IMR-90 (cell line): ENCODE measurements around the gene RNF6. TPM values are rescaled to one million over a fixed set of nuclear protein-coding genes. Genes with fewer than 3 reads are reported as not detected.

Experiments used
- ATAC-seq: fragments of 200-7000 bp; cut with Tn5 transposase; 2 replicates; pipeline ENCODE4 v1.9.1; 2020; ENCODE audit warnings: low read depth, mild to moderate bottlenecking, moderate library complexity
- BruUV-seq: library from RNA; stranded (reverse); fragments of 400-500 nt; replicated peaks from 2 replicates; lab custom pipeline; 2021; lab: Mats Ljungman, UMichigan
- CTCF ChIA-PET: fragments of 300-600 bp; formaldehyde crosslinking; extraction: SDS; loops from one replicate; lab custom pipeline; 2021; ENCODE audit warnings: antibody characterized with exemption; lab: Yijun Ruan, JAX
- POLR2A ChIA-PET: fragments of 300-600 bp; sonication (Branson Sonifier 250); formaldehyde crosslinking; loops from one replicate; lab custom pipeline; 2022; ENCODE audit warnings: antibody characterized with exemption; ENCODE audit not compliant: unreplicated experiment; lab: Charles Lee
- DNase-seq: peaks from one replicate; pipeline ENCODE4 v3.0.0; 2013
- H2AFZ ChIP-seq: replicated peaks from 2 replicates; pipeline ENCODE3; 2013; ENCODE audit warnings: low read length, mild to moderate bottlenecking; ENCODE audit not compliant: poor library complexity
- H2AK5ac ChIP-seq: 2 replicates; pipeline ENCODE4 v1.6.1; 2013; ENCODE audit warnings: low read depth, low read length, inconsistent platforms
- H2AK9ac ChIP-seq: replicated peaks from 2 replicates; pipeline ENCODE3; 2013; ENCODE audit warnings: mild to moderate bottlenecking, low read depth, low read length, moderate library complexity; ENCODE audit not compliant: poor library complexity
- H2BK120ac ChIP-seq: 2 replicates; pipeline ENCODE4 v1.6.1; 2013; ENCODE audit warnings: low read depth, low read length, inconsistent platforms
- H2BK15ac ChIP-seq: 3 replicates; pipeline ENCODE4 v1.6.1; 2013; ENCODE audit warnings: low read depth, low read length, inconsistent platforms
- H2BK20ac ChIP-seq: 2 replicates; pipeline ENCODE4 v1.6.1; 2013; ENCODE audit warnings: low read depth, mild to moderate bottlenecking, inconsistent platforms, low read length, moderate library complexity
- H2BK5ac ChIP-seq: 2 replicates; pipeline ENCODE4 v1.6.1; 2013; ENCODE audit warnings: mild to moderate bottlenecking, low read depth, low read length, inconsistent platforms; ENCODE audit not compliant: poor library complexity, severe bottlenecking
- H3K14ac ChIP-seq: replicated peaks from 2 replicates; pipeline ENCODE4 v1.6.1; 2013; ENCODE audit warnings: low read depth, low read length, inconsistent platforms
- H3K18ac ChIP-seq: 2 replicates; pipeline ENCODE4 v1.6.1; 2013; ENCODE audit warnings: low read depth, low read length, control low read depth
- H3K23ac ChIP-seq: 2 replicates; pipeline ENCODE4 v1.6.1; 2013; ENCODE audit warnings: low read depth, low read length, inconsistent platforms
- H3K27ac ChIP-seq: 2 replicates; pipeline ENCODE4 v1.5.1; 2013; ENCODE audit warnings: mild to moderate bottlenecking, control low read depth, low read length; ENCODE audit not compliant: insufficient read depth
- H3K27me3 ChIP-seq: 2 replicates; pipeline ENCODE4 v1.6.1; 2013; ENCODE audit warnings: low read length; ENCODE audit not compliant: control insufficient read depth, insufficient read depth
- H3K36me3 ChIP-seq: 2 replicates; pipeline ENCODE4 v1.6.1; 2013; ENCODE audit warnings: low read length, mixed read lengths; ENCODE audit not compliant: control insufficient read depth, insufficient read depth
- H3K4ac ChIP-seq: 2 replicates; pipeline ENCODE4 v1.6.1; 2013; ENCODE audit warnings: low read depth, low read length, inconsistent platforms
- H3K4me1 ChIP-seq: 2 replicates; pipeline ENCODE4 v1.6.1; 2013; ENCODE audit warnings: low read length, mixed read lengths; ENCODE audit not compliant: control insufficient read depth, insufficient read depth
- H3K4me2 ChIP-seq: 2 replicates; pipeline ENCODE4 v1.6.1; 2013; ENCODE audit warnings: low read depth, mild to moderate bottlenecking, control low read depth, low read length, moderate library complexity
- H3K4me3 ChIP-seq: 2 replicates; pipeline ENCODE4 v1.5.1; 2013; ENCODE audit warnings: low read depth, mild to moderate bottlenecking, control low read depth, low read length, moderate library complexity; ENCODE audit not compliant: insufficient read depth
- H3K56ac ChIP-seq: 2 replicates; pipeline ENCODE4 v1.6.1; 2013; ENCODE audit warnings: low read length, inconsistent platforms; ENCODE audit not compliant: insufficient read depth; ENCODE audit errors: extremely low read depth
- H3K79me1 ChIP-seq, 2 experiments: 2 replicates each; pipeline ENCODE4 v1.6.1; 2013; ENCODE audit warnings: low read length in 2 of 2, inconsistent platforms in 1 of 2, low read depth in 1 of 2
- H3K9ac ChIP-seq: 2 replicates; pipeline ENCODE4 v1.6.1; 2013; ENCODE audit warnings: low read depth, low read length, control low read depth
- H3K9me1 ChIP-seq: 2 replicates; pipeline ENCODE4 v1.6.1; 2013; ENCODE audit warnings: low read length, inconsistent platforms; ENCODE audit not compliant: insufficient read depth
- H3K9me3 ChIP-seq: 2 replicates; pipeline ENCODE4 v1.6.1; 2013; ENCODE audit warnings: low read length; ENCODE audit not compliant: control insufficient read depth, insufficient read depth
- H4K20me1 ChIP-seq: 2 replicates; pipeline ENCODE4 v1.6.1; 2013; ENCODE audit warnings: low read length, inconsistent platforms; ENCODE audit not compliant: insufficient read depth
- H4K5ac ChIP-seq: 2 replicates; pipeline ENCODE4 v1.6.1; 2013; ENCODE audit warnings: mild to moderate bottlenecking, low read depth, low read length, control low read depth
- H4K8ac ChIP-seq, 2 experiments: 2 replicates each; pipeline ENCODE4 v1.6.1; 2013; ENCODE audit warnings: low read depth in 2 of 2, low read length in 2 of 2, control low read depth in 1 of 2, inconsistent platforms in 1 of 2
- H4K91ac ChIP-seq: 2 replicates; pipeline ENCODE4 v1.6.1; 2013; ENCODE audit warnings: low read depth, low read length, inconsistent platforms; ENCODE audit not compliant: insufficient read depth
- RCOR1 ChIP-seq: IDR thresholded peaks from 2 replicates; pipeline ENCODE4 v1.6.1; 2012; ENCODE audit warnings: mild to moderate bottlenecking, low read length, improper control_type of control experiment; ENCODE audit not compliant: insufficient replicate concordance
- SMC3 ChIP-seq: fragments of 150-350 bp; IDR thresholded peaks from 2 replicates; pipeline ENCODE4 v1.6.1; 2016; ENCODE audit warnings: low read depth, mild to moderate bottlenecking, antibody characterized with exemption, low read length, moderate library complexity
- WGBS, 2 experiments: methylation state at CpG; one replicate each; pipeline versions ENCODE4 v1.1.5 to v1.1.7; 2013; ENCODE audit warnings: missing lambda C conversion rate in 2 of 2; ENCODE audit not compliant: insufficient read length in 1 of 2; ENCODE audit errors: extremely low coverage in 2 of 2; 5-methylcytosine and 5-hydroxymethylcytosine counted together
- dilution Hi-C: fragments of 300-500 bp; cut with HindIII; formaldehyde crosslinking; loops from one replicate; pipeline ENCODE4 v1.14.3; 2018; ENCODE audit warnings: low sequenced_read_pairs; ENCODE audit not compliant: unreplicated experiment
- in situ Hi-C: fragments of 300-500 bp; cut with MboI; formaldehyde crosslinking; loops from 3 replicates; pipeline ENCODE4 v1.14.3; 2019; ENCODE audit warnings: low sequenced_read_pairs, inconsistent platforms, mixed read lengths
- intact Hi-C: fragments of 100-400 bp; cut with micrococcal nuclease; formaldehyde crosslinking; loops from 2 replicates; pipeline ENCODE4 v1.10.0; 2022
- polyA plus RNA-seq, 3 experiments: library from polyadenylated mRNA; depleted of rRNA; stranded (reverse); fragments of >200 nt; gene quantifications; 2 replicates each; pipeline ENCODE4 v1.2.3, GENCODE V29; 2012; ENCODE audit warnings: low replicate concordance in 1 of 3
- total RNA-seq: library from RNA; depleted of rRNA; stranded (reverse); fragments of >200 nt; gene quantifications from 2 replicates; pipeline ENCODE4 v1.2.3, GENCODE V29; 2012
- TF ChIP-seq, protein P1 (sequence below): conservative IDR thresholded peaks from 2 replicates; pipeline ENCODE4 v1.5.1; 2012; ENCODE audit warnings: mild to moderate bottlenecking, low read depth, low read length, improper control_type of control experiment

The RNF6 gene
- total and polyA plus RNA-seq, 2 of the 4 experiments (the other 2 are of a cell fraction) = 22.9 to 33.3 TPM

DNA sequence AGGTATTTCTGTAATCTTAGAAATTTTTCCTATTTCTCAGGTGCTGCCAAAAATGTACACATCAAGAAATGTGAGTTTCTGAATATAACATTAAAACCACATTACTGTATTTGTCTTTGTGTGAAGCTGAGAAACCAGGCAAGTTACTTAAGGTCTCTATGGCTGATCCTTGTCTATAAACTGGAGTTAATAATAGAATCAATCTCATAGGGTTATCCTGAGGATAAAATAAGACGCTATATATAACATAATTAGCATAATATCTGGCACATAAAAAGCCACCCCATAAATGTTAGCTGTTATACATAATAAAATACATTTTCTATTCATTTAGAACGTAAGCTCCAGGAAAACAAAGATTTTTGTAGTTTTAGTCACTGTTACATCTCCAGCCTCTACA, 6.1 kb downstream of the RNF6 start:
- no peak overlapping the region for H2BK20ac ChIP-seq
- intact Hi-C loops = no loop called here
- peaks cover 28% of the 10 kb centered on the region for H3K36me3 ChIP-seq
- no peak overlapping the region for H3K18ac ChIP-seq
- no peak overlapping the region for H2AK9ac ChIP-seq
- H3K23ac ChIP-seq = no peak overlapping the region
- H3K27ac ChIP-seq = no peak overlapping the region
- no peaks in the 10 kb centered on the region; the same call in 1 of the 2 replicates for H4K20me1 ChIP-seq
- no peak overlapping the region for H3K56ac ChIP-seq
- H3K79me1 ChIP-seq = peaks cover 24 to 25% of the 10 kb centered on the region in 2 experiments
- no peaks in the 10 kb centered on the region for H3K27me3 ChIP-seq
- in situ Hi-C loops = no loop called here
- ATAC-seq (no peak), DNase-seq (no peak)
- no peak overlapping the region for H4K5ac ChIP-seq
- H3K4me2 ChIP-seq = no peak overlapping the region
- peaks cover 8% of the 10 kb centered on the region; the same call in 1 of the 2 replicates for H3K9me1 ChIP-seq
- ChIA-PET POLR2A (no interaction called here), CTCF (interaction anchor here (1.2 kb wide), 1 partner anchor 31 kb away, joined by 3 read pairs; no protein-coding TSS in a partner anchor)
- H3K9me3 ChIP-seq = no peaks in the 10 kb centered on the region
- no peak overlapping the region for H3K9ac ChIP-seq
- dilution Hi-C loops = no loop called here
- H2AFZ ChIP-seq = no peak overlapping the region
- H2BK15ac ChIP-seq = no peak overlapping the region
- no peak overlapping the region for H2AK5ac ChIP-seq
- no CpG with 5 or more reads among the region's 2 CpGs for WGBS, 2 experiments
- H4K91ac ChIP-seq = no peak overlapping the region
- no peak overlapping the region for H4K8ac ChIP-seq
- H2BK5ac ChIP-seq = no peak overlapping the region
- no peak overlapping the region for H2BK120ac ChIP-seq
- 0 out of 2 replicates have a peak, but pooled peaks cover 2% of the 10 kb centered on the region for H3K4me1 ChIP-seq
- H3K14ac ChIP-seq = no peak overlapping the region
- BruUV-seq = no TSS peak
- no peak overlapping the region for H3K4ac ChIP-seq
- TF ChIP-seq RCOR1 (no peak), SMC3 (no peak)
- TF ChIP-seq, protein P1, sequence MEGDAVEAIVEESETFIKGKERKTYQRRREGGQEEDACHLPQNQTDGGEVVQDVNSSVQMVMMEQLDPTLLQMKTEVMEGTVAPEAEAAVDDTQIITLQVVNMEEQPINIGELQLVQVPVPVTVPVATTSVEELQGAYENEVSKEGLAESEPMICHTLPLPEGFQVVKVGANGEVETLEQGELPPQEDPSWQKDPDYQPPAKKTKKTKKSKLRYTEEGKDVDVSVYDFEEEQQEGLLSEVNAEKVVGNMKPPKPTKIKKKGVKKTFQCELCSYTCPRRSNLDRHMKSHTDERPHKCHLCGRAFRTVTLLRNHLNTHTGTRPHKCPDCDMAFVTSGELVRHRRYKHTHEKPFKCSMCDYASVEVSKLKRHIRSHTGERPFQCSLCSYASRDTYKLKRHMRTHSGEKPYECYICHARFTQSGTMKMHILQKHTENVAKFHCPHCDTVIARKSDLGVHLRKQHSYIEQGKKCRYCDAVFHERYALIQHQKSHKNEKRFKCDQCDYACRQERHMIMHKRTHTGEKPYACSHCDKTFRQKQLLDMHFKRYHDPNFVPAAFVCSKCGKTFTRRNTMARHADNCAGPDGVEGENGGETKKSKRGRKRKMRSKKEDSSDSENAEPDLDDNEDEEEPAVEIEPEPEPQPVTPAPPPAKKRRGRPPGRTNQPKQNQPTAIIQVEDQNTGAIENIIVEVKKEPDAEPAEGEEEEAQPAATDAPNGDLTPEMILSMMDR = no peak
- H3K4me3 ChIP-seq = no peak overlapping the region
